SHP77 treated with DMSO at 0.1 percent for 48 hours (cell line): ENCODE measurements around the gene PLEKHA6.

Experiments
- DNase-seq: peaks from one replicate; lab custom pipeline; 2025; lab: John Stamatoyannopoulos, UW

The PLEKHA6 gene

GRCh38 chr1:204186597-204186996 is 173.1 kb downstream of the PLEKHA6 start:
- no peak for DNase-seq

- no peak for DNase-seq
Observed at GRCh38 chr1:204181116-204181515, 178.6 kb downstream of the PLEKHA6 start.

GRCh38 chr1:204180133-204180532 is 179.6 kb downstream of the PLEKHA6 start:
- no peak for DNase-seq

- no peak for DNase-seq
Observed at GRCh38 chr1:204178487-204179281, 181.0 kb downstream of the PLEKHA6 start.

- no peak for DNase-seq
Observed at GRCh38 chr1:204177133-204177532, 182.6 kb downstream of the PLEKHA6 start.

GRCh38 chr1:204176049-204176448 is 183.7 kb downstream of the PLEKHA6 start:
- no peak for DNase-seq

DNA sequence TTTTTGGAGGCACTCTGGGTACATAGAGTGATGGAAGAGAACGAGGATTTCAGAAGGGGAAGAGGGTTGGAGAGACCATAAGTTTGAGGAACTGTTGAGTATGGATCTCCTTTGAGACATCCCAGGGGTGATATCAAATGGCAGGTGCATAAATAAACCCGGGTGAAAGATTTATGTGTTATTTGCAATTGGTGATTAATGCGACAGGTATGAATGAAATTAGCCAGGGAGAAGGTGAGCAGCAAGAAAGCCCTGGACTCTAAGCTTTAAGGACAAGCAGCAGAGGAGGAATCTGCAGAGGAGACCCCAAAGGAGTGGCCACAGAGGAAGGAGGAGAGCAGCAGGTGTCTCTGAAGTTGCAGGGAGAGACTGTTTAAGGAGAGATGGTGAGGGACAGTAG is 184.8 kb downstream of the PLEKHA6 start:
- no peak for DNase-seq

DNA sequence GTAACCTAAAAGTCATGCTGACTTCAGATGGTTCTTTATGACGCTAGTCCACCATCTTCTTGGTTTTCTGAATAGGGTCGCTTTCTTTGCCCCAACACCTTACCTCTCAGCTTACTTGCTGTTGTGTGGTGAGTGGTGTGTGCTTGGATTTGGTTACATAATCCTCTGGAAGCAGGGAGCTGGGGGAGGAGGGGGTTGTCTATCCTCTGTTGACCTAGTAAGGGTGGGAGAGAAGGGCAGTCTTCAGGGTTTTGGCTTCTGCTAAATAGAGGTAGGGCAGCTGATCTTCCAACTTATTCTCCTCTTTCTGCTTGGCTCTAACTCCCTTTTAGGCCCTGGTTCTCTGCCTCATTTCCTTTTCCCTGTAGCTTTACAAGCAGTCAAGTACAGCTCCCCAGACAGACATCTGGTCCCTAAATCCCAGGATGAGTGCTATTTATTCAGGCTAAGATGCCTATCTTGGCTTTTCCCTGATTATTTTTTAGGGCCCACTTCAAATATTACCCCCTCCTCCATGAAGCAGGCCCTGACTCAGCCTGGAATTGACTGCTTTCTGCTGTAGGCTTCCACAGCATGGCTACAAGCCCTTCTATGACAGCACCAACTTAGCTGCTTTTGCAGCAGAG is 187.2 kb downstream of the PLEKHA6 start:
- no peak for DNase-seq

DNA sequence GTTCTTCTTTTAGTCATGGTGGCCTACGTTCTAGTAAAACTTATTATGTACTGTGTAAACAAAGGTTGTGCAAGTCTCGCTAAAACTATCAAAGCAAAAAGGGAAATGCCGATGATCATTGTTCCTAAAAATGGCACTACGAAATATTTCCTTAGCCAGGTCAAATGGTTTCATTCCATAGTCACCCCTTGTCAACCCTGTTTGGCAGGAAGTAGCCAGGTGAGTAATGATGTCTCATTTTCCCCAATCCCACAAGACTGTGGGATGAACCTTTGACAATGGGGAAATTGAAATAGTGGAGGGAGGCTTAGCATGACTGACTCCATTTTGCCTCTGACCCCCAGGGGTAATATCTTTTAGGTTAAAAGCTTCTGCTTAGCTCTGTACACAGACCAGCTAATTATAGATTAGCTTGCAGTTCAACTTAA is 188.0 kb downstream of the PLEKHA6 start:
- DNase-seq = no peak

- no peak for DNase-seq
Observed at GRCh38 chr1:204170494-204171155, 189.1 kb downstream of the PLEKHA6 start.

GRCh38 chr1:204169858-204170257 is 189.9 kb downstream of the PLEKHA6 start:
- DNase-seq = no peak
